DMS 273 (cell line): ENCODE results near the gene CTU2.

Experiments used
- DNase-seq: peaks from one replicate; lab custom pipeline; 2025; ENCODE audit not compliant: unreplicated experiment; lab: John Stamatoyannopoulos, UW

The CTU2 gene

GRCh38 chr16:88760424-88761142 lies 54.3 kb downstream of the CTU2 start:
- no peak for DNase-seq

DNA sequence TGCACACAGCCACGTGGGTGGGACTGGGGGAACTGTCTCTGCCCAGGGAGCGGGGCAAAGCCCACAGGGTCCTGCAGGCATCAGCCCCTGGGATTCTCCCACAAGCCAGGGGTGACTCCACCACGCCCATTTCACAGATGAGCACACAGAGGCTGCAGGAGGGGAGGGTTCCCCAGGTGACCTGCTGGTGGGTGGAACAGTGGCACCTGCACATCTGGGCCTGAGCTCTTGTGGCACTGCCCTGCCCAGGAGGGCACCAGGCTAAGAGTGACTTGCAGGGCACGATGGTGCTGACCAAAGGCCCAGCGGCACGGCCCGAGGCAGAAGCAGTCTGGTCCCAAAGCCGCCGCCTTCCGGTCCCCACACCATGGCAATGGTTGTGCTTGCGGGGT lies 54.8 kb downstream of the CTU2 start:
- no peak for DNase-seq

DNA sequence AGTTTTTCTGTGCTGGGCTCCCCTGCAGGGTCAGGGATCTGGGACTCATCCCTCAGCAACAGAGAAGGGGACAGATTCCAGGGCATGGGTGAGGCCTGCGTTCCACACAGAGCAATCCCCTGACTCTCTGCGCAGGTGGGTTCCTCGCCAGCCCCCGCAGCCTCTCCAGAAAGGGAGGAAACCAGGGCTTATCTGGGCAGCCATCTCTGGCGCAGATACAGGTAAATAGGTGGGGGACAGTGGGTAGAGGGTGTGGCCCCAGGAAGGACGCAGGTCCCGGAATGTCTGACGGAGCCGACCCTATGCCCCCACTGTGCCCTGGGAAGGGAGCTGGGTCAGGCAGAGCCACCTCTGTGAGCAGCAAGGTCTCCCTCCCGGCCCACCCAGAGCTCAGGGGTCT lies 55.5 kb downstream of the CTU2 start:
- DNase-seq, result no peak

GRCh38 chr16:88762258-88762870 lies 56.1 kb downstream of the CTU2 start:
- DNase-seq, result no peak

DNA sequence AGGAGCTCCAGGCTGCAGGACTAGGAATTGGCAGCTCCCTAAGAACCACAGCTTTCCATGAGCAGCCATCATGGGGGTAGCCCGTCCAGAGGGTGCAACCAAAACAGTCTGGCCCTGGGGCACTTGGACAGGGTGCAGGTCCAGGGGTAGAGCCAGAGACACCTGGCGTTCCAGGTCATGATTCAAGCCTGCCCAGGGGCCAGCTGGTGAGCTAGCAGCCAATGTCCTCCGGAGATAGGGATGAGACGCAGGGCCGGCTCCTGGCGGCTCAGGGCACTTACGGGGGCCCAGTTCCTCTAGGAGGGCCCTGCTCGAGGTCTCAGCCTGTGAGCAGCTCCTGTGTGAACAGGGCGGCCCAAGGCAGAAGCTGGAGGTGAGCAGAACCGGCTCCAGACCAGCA lies 56.6 kb downstream of the CTU2 start:
- DNase-seq, result no peak

DNA sequence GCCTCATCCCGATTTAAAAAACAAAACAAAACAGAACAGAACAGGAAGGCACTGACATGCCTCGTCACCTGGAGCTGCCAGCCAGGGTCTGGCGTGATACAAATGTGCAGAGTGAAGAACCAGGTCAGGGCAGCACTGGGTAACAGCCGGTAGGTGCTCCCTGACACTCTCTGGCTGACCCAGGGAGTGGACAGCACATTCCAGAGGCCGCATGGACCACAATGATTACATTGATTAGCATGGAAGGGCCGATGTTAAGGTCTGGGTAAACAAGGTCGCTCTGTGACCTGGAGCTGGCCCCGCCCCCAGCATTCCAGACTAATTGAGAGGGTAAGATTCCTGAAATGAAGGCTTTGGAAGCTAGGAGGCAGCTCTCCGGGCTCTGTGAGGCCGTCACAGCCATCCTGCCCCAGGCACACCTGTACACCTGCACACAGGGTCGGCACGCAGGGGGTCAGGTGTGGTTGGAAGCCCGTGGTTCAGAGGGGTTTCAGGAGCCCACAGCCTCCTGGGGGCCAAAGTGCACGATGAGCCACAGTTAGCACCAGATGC lies 57.3 kb downstream of the CTU2 start:
- no peak for DNase-seq

GRCh38 chr16:88764080-88764479 lies 57.8 kb downstream of the CTU2 start:
- no peak for DNase-seq

- no peak for DNase-seq
Measured at GRCh38 chr16:88764913-88765349, 58.6 kb downstream of the CTU2 start.
